SKM-1 treated with dmso at 0.1 percent for 144 hours (cell line): Measurements from ENCODE around the gene MAOB.
A peak's percentile ranks its signal among the peaks of the same experiment; 100 is the strongest.

ENCODE experiments used
- DNase-seq: peaks from one replicate; lab custom pipeline; 2025; ENCODE audit not compliant: unreplicated experiment; lab: John Stamatoyannopoulos, UW

Gene MAOB

DNA sequence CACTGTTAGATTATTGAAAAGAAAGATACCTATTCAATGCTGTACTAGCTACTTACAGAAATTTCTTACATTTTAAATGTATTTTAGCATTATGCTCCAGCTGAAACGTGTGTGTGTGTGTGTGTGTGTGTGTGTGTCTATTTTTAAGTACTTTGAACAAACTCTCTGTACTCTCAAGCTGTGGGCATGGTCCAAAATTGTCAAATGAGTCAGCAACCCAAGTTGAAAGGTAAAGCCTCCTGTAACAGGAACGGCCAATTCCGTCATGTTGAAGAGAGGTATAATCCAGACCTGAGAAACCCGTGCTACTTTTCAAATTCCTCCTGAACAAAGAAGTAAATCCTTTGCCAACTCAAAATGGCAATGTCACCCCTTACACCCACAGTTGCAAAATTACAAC lies 20.5 kb downstream of the MAOB start:
- DNase-seq, result no peak

DNA sequence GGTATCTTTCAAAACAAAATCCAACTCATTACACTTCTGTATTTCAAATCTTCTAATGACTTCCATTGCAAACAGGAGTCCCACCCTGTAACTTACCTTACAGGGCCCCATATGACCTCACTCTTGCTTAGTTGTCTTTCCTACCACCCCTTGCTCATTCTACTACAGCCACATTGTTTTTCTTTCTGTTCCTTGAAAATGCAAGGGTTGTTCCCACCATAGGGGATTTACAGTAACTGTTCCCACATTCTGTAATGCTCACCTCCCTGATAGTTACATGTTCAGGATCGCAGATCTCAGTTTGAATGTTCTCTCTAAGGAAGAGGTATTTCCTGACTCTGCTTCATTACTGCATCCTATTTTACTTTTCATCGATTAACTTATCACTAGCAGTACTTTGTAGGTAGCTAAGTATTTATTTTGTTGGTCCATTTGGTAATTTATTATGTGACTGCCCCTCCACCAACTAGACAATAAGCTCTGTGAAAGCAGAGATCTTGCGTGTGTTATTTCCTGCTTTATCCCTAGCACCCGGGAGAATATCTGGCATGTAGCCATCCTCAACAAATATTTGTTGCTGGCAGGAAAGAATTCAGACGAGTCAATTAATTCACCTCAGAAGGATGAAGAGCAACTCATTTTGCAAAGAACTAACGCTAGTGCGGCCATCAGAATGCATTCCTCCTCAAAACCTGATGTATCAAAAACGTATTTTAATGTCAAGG lies 21.4 kb downstream of the MAOB start:
- no peak for DNase-seq

GRCh38 chrX:43853225-43853828 lies 28.9 kb downstream of the MAOB start:
- DNase-seq, result no peak

DNA sequence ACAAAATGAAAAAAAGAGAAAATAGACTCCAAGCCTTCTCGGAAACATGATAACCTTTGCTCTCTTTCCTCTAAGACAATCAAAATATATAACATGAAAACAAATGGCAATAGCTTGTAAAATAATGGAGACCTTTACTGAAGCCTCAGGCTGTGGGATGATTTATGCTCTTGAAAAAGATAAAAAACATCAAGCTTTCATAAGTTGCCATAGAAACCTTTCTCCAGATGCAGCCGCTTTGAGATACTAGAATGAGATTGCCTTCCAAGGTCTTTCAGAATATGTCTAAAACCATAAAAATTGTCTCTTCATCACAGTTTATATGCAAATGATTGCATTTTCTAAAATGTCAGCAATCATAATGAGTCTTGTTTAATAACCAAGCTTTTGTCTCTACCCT lies 31.6 kb downstream of the MAOB start:
- DNase-seq, result no peak

GRCh38 chrX:43849173-43849572 lies 33.1 kb downstream of the MAOB start:
- DNase-seq, result no peak

DNA sequence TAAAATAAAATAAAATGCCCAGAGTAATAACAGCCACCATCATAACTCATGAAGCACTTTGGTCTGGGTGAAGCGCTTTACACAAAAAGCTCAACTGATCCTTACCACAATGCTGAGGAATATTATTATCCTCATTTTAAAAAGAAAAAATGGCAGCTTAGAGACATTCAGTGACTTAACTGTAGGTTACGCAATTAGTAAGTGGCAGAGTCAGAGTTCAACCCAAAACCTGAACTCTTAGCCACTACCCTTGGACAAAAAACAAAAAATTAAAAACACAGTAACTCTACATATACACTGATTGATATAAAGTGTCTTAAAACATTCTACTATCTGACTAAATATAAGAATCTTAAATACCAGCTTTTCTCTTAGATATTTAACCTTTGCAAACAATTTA lies 34.9 kb downstream of the MAOB start:
- no peak for DNase-seq

DNA sequence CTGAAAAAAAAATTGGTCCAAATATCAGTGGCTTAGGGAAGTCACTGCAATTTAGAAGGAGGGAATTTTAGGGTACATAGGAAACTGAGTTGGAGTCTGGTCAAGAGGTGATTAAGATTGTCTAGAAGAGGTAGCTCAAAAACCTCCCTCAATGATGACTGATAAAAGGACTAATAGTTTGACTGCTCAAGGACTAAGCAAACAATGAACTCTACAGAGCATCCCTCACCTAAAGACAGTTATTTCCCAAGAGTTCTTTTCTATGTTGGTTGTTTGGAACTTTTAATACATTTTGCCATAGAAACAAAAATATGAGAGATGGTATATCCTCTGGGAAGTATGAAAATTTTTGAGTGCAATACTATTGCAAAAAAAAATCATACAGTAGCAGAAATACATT lies 35.7 kb downstream of the MAOB start:
- DNase-seq, result no peak

- DNase-seq, result no peak
Observed at GRCh38 chrX:43845776-43846175, 36.5 kb downstream of the MAOB start.

- DNase-seq, result no peak
Observed at GRCh38 chrX:43840265-43840664, 42.0 kb downstream of the MAOB start.

DNA sequence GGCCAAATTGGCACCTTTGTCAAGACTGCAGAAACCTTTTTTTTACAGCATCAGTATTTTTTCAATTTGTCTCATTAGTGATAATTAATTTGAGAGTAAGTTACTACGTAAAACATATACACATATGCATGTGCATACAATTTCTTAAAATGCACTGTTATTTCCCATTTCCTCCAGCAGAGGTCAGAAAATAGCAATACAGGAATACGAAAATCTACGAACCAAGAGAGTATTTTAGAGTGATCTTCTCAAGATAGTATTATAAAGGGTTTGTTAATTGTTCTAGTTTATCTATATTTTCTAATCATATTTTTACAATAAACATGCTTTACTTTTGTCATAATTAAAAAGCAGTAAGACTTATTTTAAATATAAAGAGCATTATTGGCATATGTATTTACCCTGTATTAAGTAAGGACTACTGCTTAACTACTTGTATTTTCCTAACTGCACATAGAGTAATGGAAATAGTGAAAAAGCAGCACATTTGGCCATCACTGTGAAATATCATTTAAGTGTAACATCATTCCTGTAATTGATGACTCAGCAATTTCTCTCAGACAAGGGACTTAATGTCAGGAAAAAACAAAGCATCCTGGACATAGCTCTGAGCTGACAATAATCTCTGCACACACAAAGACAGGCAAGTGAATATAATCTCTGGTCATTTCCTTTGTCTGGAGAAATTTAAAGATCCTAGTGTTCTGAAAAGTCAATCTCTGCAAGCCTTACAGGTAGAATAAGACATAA lies 45.6 kb downstream of the MAOB start:
- DNase-seq, result no peak

- peak; percentile 17 for DNase-seq
Observed at GRCh38 chrX:43835559-43835958, 46.7 kb downstream of the MAOB start.

GRCh38 chrX:43827791-43828190 lies 54.5 kb downstream of the MAOB start:
- DNase-seq, result no peak

GRCh38 chrX:43822014-43822413 lies 60.2 kb downstream of the MAOB start:
- no peak for DNase-seq

DNA sequence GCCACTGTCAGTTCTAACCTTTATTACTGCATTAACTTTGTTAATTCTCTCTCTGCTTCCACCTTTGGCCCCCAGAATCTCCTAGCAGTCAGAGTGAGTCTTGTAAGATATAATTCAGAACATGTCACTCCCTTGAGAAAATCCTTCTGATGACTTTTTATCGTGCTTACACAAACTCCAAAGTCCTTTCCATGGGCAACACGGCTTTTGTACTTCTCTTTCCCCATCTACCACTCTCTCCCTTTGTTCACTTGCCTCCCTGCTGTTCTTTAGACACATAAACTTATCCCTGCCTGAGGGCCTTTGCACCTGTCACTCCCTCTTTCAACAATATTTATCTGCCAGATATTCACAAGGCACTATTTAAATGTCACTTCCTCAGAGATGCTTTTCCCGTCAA lies 64.8 kb downstream of the MAOB start:
- DNase-seq, result no peak

- no peak for DNase-seq
Observed at GRCh38 chrX:43815209-43815608, 67.0 kb downstream of the MAOB start.

GRCh38 chrX:43813898-43814297 lies 68.4 kb downstream of the MAOB start:
- DNase-seq, result no peak

DNA sequence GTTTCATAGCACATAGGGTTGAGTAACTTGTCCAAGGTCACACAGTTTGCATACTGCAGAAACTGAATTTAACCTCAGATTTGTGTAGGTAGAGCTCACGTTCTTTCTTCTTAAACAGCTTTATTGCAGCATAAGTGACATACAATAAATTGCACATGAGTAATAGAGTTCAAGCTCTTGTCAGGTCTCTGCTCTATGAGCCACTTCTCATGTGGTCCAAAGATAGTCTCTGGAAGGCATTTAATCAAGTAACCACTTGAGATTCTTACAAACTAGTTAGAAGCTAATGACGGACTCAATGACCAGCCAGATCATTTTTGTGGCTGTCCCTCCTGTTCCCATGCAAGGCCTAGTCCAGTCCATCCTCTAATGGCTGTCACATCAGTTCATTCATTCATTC lies 68.9 kb downstream of the MAOB start:
- no peak for DNase-seq

GRCh38 chrX:43809463-43809862 lies 72.8 kb downstream of the MAOB start:
- DNase-seq, result no peak

GRCh38 chrX:43808231-43808630 lies 74.0 kb downstream of the MAOB start:
- DNase-seq, result no peak

DNA sequence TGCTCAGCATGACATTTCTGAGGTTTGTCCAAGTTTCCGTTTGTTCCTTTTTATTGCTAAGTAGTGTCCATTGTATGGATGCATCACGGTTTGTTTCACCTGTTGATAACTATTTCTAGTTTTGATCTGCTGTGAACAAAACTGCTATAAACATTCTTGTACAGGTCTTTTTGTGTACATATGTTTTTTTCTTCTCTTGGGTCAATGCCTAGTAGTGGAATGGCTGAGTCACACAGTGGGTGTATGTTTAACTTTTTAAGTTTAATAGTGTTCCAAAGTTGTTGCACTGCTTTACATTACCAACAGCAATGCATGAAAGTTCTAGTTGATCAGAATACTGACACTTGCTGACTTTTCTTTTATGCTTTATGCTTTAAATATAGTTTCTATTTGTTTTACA lies 76.7 kb downstream of the MAOB start:
- DNase-seq, result no peak

DNA sequence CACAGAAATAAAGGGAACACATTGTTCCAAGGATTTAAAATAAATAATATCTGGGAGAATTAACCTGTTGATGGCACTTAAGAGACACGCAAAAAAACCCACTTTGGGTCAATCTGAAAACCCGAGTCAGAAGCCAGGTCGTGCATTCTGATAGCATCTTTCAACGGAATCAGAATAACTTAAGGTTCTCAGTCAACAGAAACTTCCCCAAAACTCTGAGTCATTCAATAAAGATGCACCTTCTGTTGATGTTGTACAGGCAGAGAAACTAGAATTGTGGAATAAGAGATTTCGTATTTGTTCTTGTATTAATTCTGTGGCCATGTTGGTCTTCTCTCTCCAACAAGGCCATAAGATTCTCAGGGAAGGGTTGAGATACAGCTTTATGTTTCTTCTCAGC lies 78.2 kb downstream of the MAOB start:
- no peak for DNase-seq

DNA sequence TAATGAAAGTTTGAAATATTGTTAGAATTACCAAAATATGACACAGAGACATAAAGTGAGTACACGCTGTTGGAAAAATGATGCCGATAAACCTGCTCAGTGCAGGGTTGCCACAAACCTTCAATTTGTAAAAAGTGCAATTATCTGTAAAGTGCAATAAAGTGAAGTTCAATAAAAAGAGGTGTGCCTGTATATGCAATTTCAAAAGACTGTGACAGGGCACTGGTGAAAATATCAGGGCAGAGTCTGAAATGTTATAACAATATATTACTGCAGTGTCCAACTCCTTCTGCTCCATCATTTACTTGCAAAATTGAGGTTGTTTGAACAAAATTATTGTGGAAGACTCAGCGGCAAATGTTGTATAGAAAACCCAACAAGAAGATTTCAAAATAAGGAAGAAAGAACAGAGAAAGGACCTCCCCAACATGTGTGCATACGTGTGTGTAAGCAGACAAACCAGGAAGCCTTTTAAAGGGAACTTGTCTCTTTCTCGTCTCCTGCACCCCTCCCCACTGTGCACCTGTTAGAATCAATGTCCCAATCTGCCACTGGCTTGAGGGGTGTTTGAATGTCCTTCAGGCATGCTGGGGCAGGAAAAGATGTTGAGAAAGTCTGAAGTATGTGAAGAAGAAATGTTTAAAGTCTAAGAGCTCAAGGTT lies 96.2 kb downstream of the MAOB start:
- DNase-seq, result no peak
